Measurements from ENCODE around the gene ZNF837. TPM values are rescaled to one million over a fixed set of nuclear protein-coding genes. Genes with fewer than 3 reads are reported as not detected.

The ZNF837 gene
- total RNA-seq, 2 donors from 2014 or later = 1.1 to 1.9 TPM

GRCh38 chr19:58334691-58335249, 46.1 kb downstream of the ZNF837 start:
- Mint-ChIP-seq H3K4me1 (peaks cover 5% of the 10 kb centered on the region), H3K4me3 (no peak overlapping the region), H3K27me3 (no peaks in the 10 kb centered on the region), H3K27ac (no peak overlapping the region), H3K9me3 (no peaks in the 10 kb centered on the region), H3K36me3 (ENCODE audit: low read depth) (peaks cover 32% of the 10 kb centered on the region)
- ATAC-seq (replicated peaks) = no peak

- no peak for ATAC-seq (replicated peaks)
- Mint-ChIP-seq H3K4me1 (peaks cover 5% of the 10 kb centered on the region), H3K4me3 (no peak overlapping the region), H3K27ac (no peak overlapping the region), H3K27me3 (no peaks in the 10 kb centered on the region), H3K9me3 (no peaks in the 10 kb centered on the region), H3K36me3 (ENCODE audit: low read depth) (peaks cover 14% of the 10 kb centered on the region)
Measured at GRCh38 chr19:58332697-58333096, 48.1 kb downstream of the ZNF837 start.

GRCh38 chr19:58330458-58330857, 50.4 kb downstream of the ZNF837 start:
- no peak for ATAC-seq (replicated peaks)
- Mint-ChIP-seq H3K9me3 (no peaks in the 10 kb centered on the region), H3K27ac (no peak overlapping the region), H3K36me3 (ENCODE audit: low read depth) (peaks cover 12% of the 10 kb centered on the region), H3K4me3 (no peak overlapping the region), H3K4me1 (peaks cover 5% of the 10 kb centered on the region), H3K27me3 (no peaks in the 10 kb centered on the region)

GRCh38 chr19:58328999-58329398, 51.8 kb downstream of the ZNF837 start:
- Mint-ChIP-seq H3K27ac (no peak overlapping the region), H3K4me1 (peaks cover 5% of the 10 kb centered on the region), H3K9me3 (no peaks in the 10 kb centered on the region), H3K27me3 (no peaks in the 10 kb centered on the region), H3K36me3 (ENCODE audit: low read depth) (no peaks in the 10 kb centered on the region), H3K4me3 (no peak overlapping the region)
- ATAC-seq (replicated peaks) = no peak

DNA sequence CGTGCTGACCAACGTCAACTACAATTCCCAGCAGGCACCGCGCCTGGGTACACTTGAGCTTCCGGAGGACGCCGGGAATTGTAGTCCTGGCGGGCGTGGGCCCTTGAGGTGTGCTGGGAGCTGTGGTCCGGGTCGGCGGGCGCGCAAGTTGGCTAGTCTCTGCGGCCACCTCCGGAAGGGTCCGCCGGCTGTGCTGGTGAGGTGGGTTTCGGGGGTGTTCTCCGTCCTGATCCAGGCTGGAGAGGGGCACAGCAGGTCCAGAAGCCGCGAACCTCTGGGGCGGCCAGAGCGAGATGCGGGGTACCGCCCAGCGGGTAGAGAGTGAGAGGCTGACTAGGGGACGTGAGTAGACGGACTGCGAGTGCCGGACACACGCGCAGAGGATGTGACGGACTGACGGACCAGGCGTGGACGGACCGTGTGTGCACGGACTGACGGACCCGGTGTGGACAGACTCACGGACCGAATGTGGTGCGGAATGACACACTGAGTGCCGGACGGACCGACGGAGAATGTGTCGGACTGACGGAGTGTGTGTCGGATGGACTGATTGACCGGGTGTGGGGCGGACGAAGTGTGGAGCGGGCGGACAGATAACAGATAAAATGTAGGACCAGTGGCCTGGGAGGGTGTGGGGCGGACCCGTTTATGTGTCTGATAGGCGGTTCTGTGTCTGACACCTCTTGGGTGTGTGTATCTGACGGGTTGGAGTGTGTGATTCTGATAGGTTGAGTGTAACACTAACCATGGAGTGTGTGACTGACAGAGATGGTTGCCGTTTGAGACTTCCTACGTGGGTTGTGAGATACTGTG, 53.7 kb downstream of the ZNF837 start, which contains the start of gene ZSCAN22:
Gene ZSCAN22, plus strand, starts transcription at position 81 of the 813 bp plus-strand sequence. CDS start 7,809 bp downstream, outside the sequence.
- Mint-ChIP-seq H3K27ac (no peak within 1 kb of the TSS), H3K4me3 (no peak within 1 kb of the TSS), H3K36me3 (ENCODE audit: low read depth) (no peaks in the 10 kb centered on the region), H3K4me1 (peaks cover 5% of the 10 kb centered on the region), H3K27me3 (no peaks in the 10 kb centered on the region), H3K9me3 (no peaks in the 10 kb centered on the region)
- ATAC-seq (replicated peaks) = peak; percentile 89

- H3K4me3 Mint-ChIP-seq = no peak overlapping the region
- no peak overlapping the region for H3K27ac Mint-ChIP-seq
- ATAC-seq (replicated peaks) = peak; percentile 31
- peaks cover 5% of the 10 kb centered on the region for H3K4me1 Mint-ChIP-seq
- H3K9me3 Mint-ChIP-seq = no peaks in the 10 kb centered on the region
- no peaks in the 10 kb centered on the region for H3K27me3 Mint-ChIP-seq
- no peaks in the 10 kb centered on the region for H3K36me3 Mint-ChIP-seq (ENCODE audit: low read depth)
Measured at GRCh38 chr19:58326501-58326913, 54.3 kb downstream of the ZNF837 start.

- peak; percentile 3 for ATAC-seq (replicated peaks)
- Mint-ChIP-seq H3K9me3 (no peaks in the 10 kb centered on the region), H3K4me3 (no peak overlapping the region), H3K36me3 (ENCODE audit: low read depth) (no peaks in the 10 kb centered on the region), H3K4me1 (no peaks in the 10 kb centered on the region), H3K27ac (no peak overlapping the region), H3K27me3 (no peaks in the 10 kb centered on the region)
Measured at GRCh38 chr19:58325311-58326022, 55.4 kb downstream of the ZNF837 start.

GRCh38 chr19:58319241-58319640, 61.6 kb downstream of the ZNF837 start:
- Mint-ChIP-seq H3K9me3 (no peaks in the 10 kb centered on the region), H3K4me1 (no peaks in the 10 kb centered on the region), H3K27me3 (no peaks in the 10 kb centered on the region), H3K27ac (no peak overlapping the region), H3K4me3 (no peak overlapping the region), H3K36me3 (ENCODE audit: low read depth) (peaks cover 22% of the 10 kb centered on the region)
- ATAC-seq (replicated peaks) = no peak

- Mint-ChIP-seq H3K27ac (no peak overlapping the region), H3K9me3 (no peaks in the 10 kb centered on the region), H3K4me3 (no peak overlapping the region), H3K4me1 (no peaks in the 10 kb centered on the region), H3K27me3 (no peaks in the 10 kb centered on the region), H3K36me3 (ENCODE audit: low read depth) (peaks cover 31% of the 10 kb centered on the region)
- ATAC-seq (replicated peaks) = no peak
Measured at GRCh38 chr19:58318297-58318696, 62.5 kb downstream of the ZNF837 start.

Other genes starting within 250 kb of the ZNF837 start
- gene ZNF329, start 230.2 kb downstream of the ZNF837 start, total RNA-seq = 1 to 10 TPM; 3.8 to 7.0 TPM
- gene ZNF274, start 198.0 kb downstream of the ZNF837 start, total RNA-seq = 10 to 100 TPM; 18.5 to 29.1 TPM
- gene ZNF544, start 152.1 kb downstream of the ZNF837 start, total RNA-seq = 10 to 100 TPM; 43.4 to 44.6 TPM
- 1 to 10 TPM; 3.7 to 4.6 TPM for gene ZNF8, start 102.1 kb downstream of the ZNF837 start, total RNA-seq
- 10 to 100 TPM; 38.5 to 57.8 TPM for gene ERVK3-1, start 75.7 kb downstream of the ZNF837 start, total RNA-seq
- gene ZSCAN22, start 54.0 kb downstream of the ZNF837 start, total RNA-seq = 1 to 10 TPM; 4.3 to 6.1 TPM
- gene A1BG, start 27.5 kb downstream of the ZNF837 start, total RNA-seq = 10 to 100 TPM; 12.4 to 15.4 TPM
- gene ZNF497, start 18.3 kb downstream of the ZNF837 start, total RNA-seq = 1 to 10 TPM; 1.7 to 1.8 TPM
- gene RPS5, start 6.2 kb upstream of the ZNF837 start, total RNA-seq = 1,000 to 10,000 TPM; 1,376 to 1,435 TPM
- gene RNF225, start 14.6 kb upstream of the ZNF837 start, total RNA-seq = under 1 TPM in 1 of 2 donors, not detected in 1; 0.64 TPM
- gene ZNF584, start 27.6 kb upstream of the ZNF837 start, total RNA-seq = 1 to 10 TPM; 9.0 to 9.8 TPM
- gene ZNF132, start 59.1 kb upstream of the ZNF837 start, total RNA-seq = 1 to 10 TPM; 2.1 to 3.8 TPM
- 1 to 10 TPM; 8.8 to 8.9 TPM for gene ZNF324B, start 70.6 kb upstream of the ZNF837 start, total RNA-seq
- gene ZNF324, start 86.0 kb upstream of the ZNF837 start, total RNA-seq = 1 to 10 TPM; 7.3 to 7.6 TPM
- 1 to 10 TPM; 5.8 to 6.2 TPM for gene ZNF446, start 95.3 kb upstream of the ZNF837 start, total RNA-seq
- 10 to 100 TPM; 14.4 to 15.6 TPM for gene SLC27A5, start 131.0 kb upstream of the ZNF837 start, total RNA-seq
- 10 to 100 TPM; 11.0 to 14.3 TPM for gene ZBTB45, start 138.8 kb upstream of the ZNF837 start, total RNA-seq
- gene TRIM28, start 163.0 kb upstream of the ZNF837 start, total RNA-seq = 100 to 1,000 TPM; 336 to 455 TPM
- 10 to 100 TPM; 79.0 to 95.8 TPM for gene CHMP2A, start 174.1 kb upstream of the ZNF837 start, total RNA-seq
- gene UBE2M, start 177.6 kb upstream of the ZNF837 start, total RNA-seq = 100 to 1,000 TPM; 102 to 141 TPM
- gene MZF1, start 192.3 kb upstream of the ZNF837 start, total RNA-seq = 10 to 100 TPM; 26.6 to 57.9 TPM